B cell (primary cell): ENCODE data around the gene FAM168B. TPM values are rescaled to one million over a fixed set of nuclear protein-coding genes. Genes with fewer than 3 reads are reported as not detected.

Source experiments
- ATAC-seq: fragments of 200-7000 bp; cut with Tn5 transposase; one replicate; pipeline ENCODE4 v1.10.0; 2021; ENCODE audit warnings: low read depth, mild to moderate bottlenecking, moderate number of reproducible peaks, moderate library complexity
- CTCF ChIA-PET: fragments of 350-600 bp; sonication (Branson Sonifier 250); formaldehyde crosslinking; loops from one replicate; lab custom pipeline; 2021; ENCODE audit warnings: antibody characterized with exemption, inconsistent platforms; lab: Charles Lee
- POLR2A ChIA-PET: fragments of 350-600 bp; sonication (Branson Sonifier 250); formaldehyde crosslinking; loops from one replicate; lab custom pipeline; 2021; ENCODE audit warnings: antibody characterized with exemption; lab: Charles Lee
- DNase-seq: peaks from one replicate; pipeline ENCODE4 v3.0.0; 2013
- H2AFZ ChIP-seq: 2 replicates; pipeline ENCODE4 v1.6.1; 2012; ENCODE audit warnings: mild to moderate bottlenecking, low read depth, low read length; ENCODE audit not compliant: insufficient read depth, poor library complexity, severe bottlenecking
- H3K27ac ChIP-seq, 2 donors: 1 replicate in 1 of 2; 2 replicates in 1 of 2; pipeline ENCODE4 v1.5.1; 2012 to 2013; ENCODE audit warnings: low read length in 2 of 2, mild to moderate bottlenecking in 2 of 2, moderate library complexity in 1 of 2
- H3K27me3 ChIP-seq, 4 experiments: fragments of 200-600 bp in 1 of 4; sonication (generic) in 1 of 4; replicated peaks in 1 of 4; 1 replicate in 2 of 4; 2 replicates in 2 of 4; pipeline versions ENCODE4 v1.6.1 to v1.7.0; 2013 to 2016; ENCODE audit warnings: low read length in 3 of 4, mild to moderate bottlenecking in 2 of 4, mixed read lengths in 1 of 4, moderate library complexity in 1 of 4; ENCODE audit not compliant: insufficient read depth in 4 of 4, control insufficient read depth in 3 of 4; ENCODE audit errors: control extremely low read depth in 1 of 4
- H3K36me3 ChIP-seq, 2 experiments: replicated peaks in 1 of 2; 1 replicate in 1 of 2; 2 replicates in 1 of 2; pipeline versions ENCODE4 v1.6.1 to v1.7.1; 2013; ENCODE audit warnings: low read length in 1 of 2; ENCODE audit not compliant: insufficient read depth in 2 of 2, control insufficient read depth in 1 of 2; ENCODE audit errors: control extremely low read depth in 1 of 2, extremely low read depth in 1 of 2
- H3K4me1 ChIP-seq, 2 donors: fragments of 200-600 bp in 1 of 2; sonication (generic) in 1 of 2; 1 replicate in 1 of 2; 2 replicates in 1 of 2; pipeline versions ENCODE4 v1.5.1 to v1.6.1; 2013 to 2017; ENCODE audit warnings: low read length in 2 of 2; ENCODE audit not compliant: control insufficient read depth in 2 of 2, insufficient read depth in 2 of 2
- H3K4me2 ChIP-seq: replicated peaks from 2 replicates; pipeline ENCODE3; 2012; ENCODE audit warnings: mild to moderate bottlenecking, low read depth, low read length; ENCODE audit not compliant: poor library complexity, severe bottlenecking
- H3K4me3 ChIP-seq, 5 experiments: fragments of 200-600 bp in 1 of 5; sonication (generic) in 1 of 5; 1 replicate in 3 of 5; 2 replicates in 2 of 5; pipeline versions ENCODE4 v1.5.1 to v1.7.0; 2011 to 2016; ENCODE audit warnings: low read length in 4 of 5, mild to moderate bottlenecking in 4 of 5, low read depth in 2 of 5, control low read depth in 1 of 5, moderate library complexity in 1 of 5; ENCODE audit not compliant: insufficient read depth in 1 of 5; ENCODE audit errors: control extremely low read depth in 1 of 5, extremely low read depth in 1 of 5
- H3K79me2 ChIP-seq: fragments of 200-600 bp; sonication (generic); one replicate; pipeline ENCODE4 v1.6.0; 2016; ENCODE audit warnings: low read length; ENCODE audit not compliant: control insufficient read depth, insufficient read depth
- H3K9ac ChIP-seq: fragments of 200-600 bp; sonication (generic); 2 replicates; pipeline ENCODE4 v1.6.1; 2017; ENCODE audit warnings: mild to moderate bottlenecking, low read length, moderate library complexity
- H3K9me3 ChIP-seq, 3 donors: one replicate each; pipeline versions ENCODE4 v1.6.1 to v1.7.1; 2013; ENCODE audit warnings: low read length in 2 of 3; ENCODE audit not compliant: control insufficient read depth in 2 of 3, insufficient read depth in 1 of 3; ENCODE audit errors: control extremely low read depth in 1 of 3
- H4K20me1 ChIP-seq: 2 replicates; pipeline ENCODE4 v1.6.0; 2012; ENCODE audit warnings: mild to moderate bottlenecking, low read length; ENCODE audit not compliant: insufficient read depth, control insufficient read depth, poor library complexity, severe bottlenecking
- H3K27ac Mint-ChIP-seq: one replicate; pipeline ENCODE4 v1.8.0; 2021; ENCODE audit warnings: mixed read lengths
- H3K27me3 Mint-ChIP-seq: one replicate; pipeline ENCODE4 v1.8.0; 2021; ENCODE audit warnings: mixed read lengths
- H3K4me1 Mint-ChIP-seq: one replicate; pipeline ENCODE4 v1.8.0; 2021; ENCODE audit warnings: mixed read lengths
- H3K4me3 Mint-ChIP-seq: one replicate; pipeline ENCODE4 v1.8.0; 2021; ENCODE audit warnings: mixed read lengths
- H3K9me3 Mint-ChIP-seq: one replicate; pipeline ENCODE4 v1.8.0; 2022; ENCODE audit warnings: mixed read lengths; ENCODE audit not compliant: insufficient read depth
- EZH2 ChIP-seq: IDR thresholded peaks from 2 replicates; pipeline ENCODE4 v1.6.1; 2012; ENCODE audit warnings: borderline replicate concordance, low read depth, mild to moderate bottlenecking, moderate library complexity, low read length; ENCODE audit not compliant: insufficient read depth, poor library complexity, severe bottlenecking
- WGBS: methylation state at CpG from one replicate; pipeline ENCODE4 v1.1.5; 2013; ENCODE audit warnings: missing lambda C conversion rate; ENCODE audit not compliant: insufficient coverage; 5-methylcytosine and 5-hydroxymethylcytosine counted together
- intact Hi-C: fragments of 100-400 bp; cut with micrococcal nuclease; formaldehyde crosslinking; loops from one replicate; pipeline ENCODE4 v1.10.0; 2022
- polyA plus RNA-seq: library from polyadenylated mRNA; depleted of rRNA; stranded (reverse); fragments of >200 nt; gene quantifications from 2 replicates; pipeline ENCODE4 v1.2.3, GENCODE V29; 2012
- total RNA-seq, 2 donors: library from RNA; stranded (reverse); fragments of 120-200 nt in 1 of 2; gene quantifications; 1 replicate in 1 of 2; 2 replicates in 1 of 2; pipeline versions ENCODE4 v1.2.3 to v1.2.4, GENCODE V29; 2013 to 2022
- TF ChIP-seq, protein P1 (sequence below): fragments of 200-600 bp; IDR thresholded peaks from one replicate; pipeline ENCODE4 v1.8.0; 2022; ENCODE audit warnings: antibody characterized with exemption, mild to moderate bottlenecking

Gene FAM168B
- total and polyA plus RNA-seq, 2 donors (not counting 1 experiment from before 2014, with no cell fraction given): 38.6 to 70.5 TPM

DNA sequence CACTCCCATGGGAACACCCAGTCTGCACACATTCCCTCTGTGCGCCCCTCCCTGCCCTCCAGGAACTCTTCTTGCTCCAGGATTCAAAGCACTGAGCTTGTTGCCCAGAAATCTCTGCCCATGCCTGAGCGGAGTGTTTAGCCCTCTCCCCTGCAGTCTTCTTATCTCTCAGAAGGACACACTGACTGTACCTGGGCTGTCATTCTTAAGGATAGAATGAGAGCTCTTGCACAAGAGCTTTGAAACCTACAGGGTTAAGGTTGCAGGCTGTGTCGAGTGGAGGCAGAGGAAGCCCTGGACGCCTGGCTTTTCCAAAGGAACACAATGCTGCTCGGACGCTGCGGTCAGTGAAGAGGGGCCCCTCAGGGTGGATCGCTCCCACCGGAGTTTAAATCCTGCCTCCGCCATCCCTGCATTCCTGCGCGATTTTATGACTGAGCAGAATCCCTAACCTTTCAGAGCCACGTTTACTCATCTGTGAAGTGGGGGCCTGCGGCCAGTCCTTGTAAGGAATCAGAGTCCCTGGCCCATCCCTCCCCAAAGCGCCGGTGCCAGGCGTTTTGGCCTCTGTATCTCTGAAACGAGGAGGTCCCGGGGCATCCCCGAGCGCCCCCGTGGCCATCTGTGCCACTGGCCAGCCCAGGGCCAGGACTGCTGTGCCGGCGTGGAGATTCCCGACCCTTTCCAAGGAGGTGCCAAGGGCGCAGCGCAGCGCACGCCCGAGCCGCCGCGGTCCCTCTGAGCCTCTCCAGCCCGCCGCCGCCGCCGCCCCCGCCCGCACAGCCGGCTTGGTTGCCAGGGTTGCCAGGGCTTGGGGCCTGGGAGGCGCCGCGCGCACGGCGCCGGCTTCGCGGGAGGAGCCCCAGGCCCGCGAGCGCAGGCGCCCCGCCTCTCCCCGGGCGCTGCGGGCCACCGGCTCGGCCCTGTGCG lies 58.9 kb downstream of the FAM168B start:
- H3K27ac Mint-ChIP-seq: no peak overlapping the region
- ATAC-seq: no peak

DNA sequence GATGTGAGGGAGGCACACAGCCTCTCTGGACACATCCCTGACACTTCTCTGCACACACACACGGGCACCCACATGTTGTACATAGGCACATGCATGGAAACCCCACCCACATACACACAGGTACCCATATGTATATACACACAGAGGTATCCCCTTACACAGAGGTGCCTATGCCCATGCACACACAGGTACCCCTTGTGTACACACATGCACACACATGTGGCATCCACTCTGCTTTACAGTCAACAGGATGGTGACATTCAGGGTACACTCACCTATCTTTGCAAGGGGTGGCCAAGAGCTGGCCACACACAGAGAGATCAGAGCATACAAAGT lies 59.5 kb downstream of the FAM168B start:
- TF ChIP-seq, protein P1, sequence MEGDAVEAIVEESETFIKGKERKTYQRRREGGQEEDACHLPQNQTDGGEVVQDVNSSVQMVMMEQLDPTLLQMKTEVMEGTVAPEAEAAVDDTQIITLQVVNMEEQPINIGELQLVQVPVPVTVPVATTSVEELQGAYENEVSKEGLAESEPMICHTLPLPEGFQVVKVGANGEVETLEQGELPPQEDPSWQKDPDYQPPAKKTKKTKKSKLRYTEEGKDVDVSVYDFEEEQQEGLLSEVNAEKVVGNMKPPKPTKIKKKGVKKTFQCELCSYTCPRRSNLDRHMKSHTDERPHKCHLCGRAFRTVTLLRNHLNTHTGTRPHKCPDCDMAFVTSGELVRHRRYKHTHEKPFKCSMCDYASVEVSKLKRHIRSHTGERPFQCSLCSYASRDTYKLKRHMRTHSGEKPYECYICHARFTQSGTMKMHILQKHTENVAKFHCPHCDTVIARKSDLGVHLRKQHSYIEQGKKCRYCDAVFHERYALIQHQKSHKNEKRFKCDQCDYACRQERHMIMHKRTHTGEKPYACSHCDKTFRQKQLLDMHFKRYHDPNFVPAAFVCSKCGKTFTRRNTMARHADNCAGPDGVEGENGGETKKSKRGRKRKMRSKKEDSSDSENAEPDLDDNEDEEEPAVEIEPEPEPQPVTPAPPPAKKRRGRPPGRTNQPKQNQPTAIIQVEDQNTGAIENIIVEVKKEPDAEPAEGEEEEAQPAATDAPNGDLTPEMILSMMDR: no peak
- no peak for TF ChIP-seq EZH2
- ATAC-seq (no peak), DNase-seq (no peak)
- Histone ChIP-seq H3K4me3 (no peak overlapping the region), H2AFZ (no peak overlapping the region), H3K36me3 (no peaks in the 10 kb centered on the region), H3K9me3 (no peaks in the 10 kb centered on the region), H3K27me3 (peaks cover 0 to 31% (median 2%) of the 10 kb centered on the region in 4 experiments), H3K4me1 (no peaks in the 10 kb centered on the region), H3K27ac (no peak overlapping the region), H3K79me2 (no peaks in the 10 kb centered on the region), H3K4me2 (no peak overlapping the region), H3K9ac (no peak overlapping the region), H4K20me1 (no peaks in the 10 kb centered on the region)
- no peak overlapping the region for H3K27ac Mint-ChIP-seq
- H3K27me3 Mint-ChIP-seq: peaks cover 22% of the 10 kb centered on the region
- H3K4me1 Mint-ChIP-seq: no peaks in the 10 kb centered on the region
- ChIA-PET POLR2A (no interaction called here), CTCF (no interaction called here)
- no peaks in the 10 kb centered on the region for H3K9me3 Mint-ChIP-seq
- intact Hi-C loops: no loop called here
- H3K4me3 Mint-ChIP-seq: no peak overlapping the region
- WGBS: 83% methylated on average over 1 of the region's 1 CpG

More for the DNA sequence above, 58.9 kb downstream of the FAM168B start:
- WGBS: 7% methylated on average over 60 of the region's 61 CpGs
- H3K4me3 Mint-ChIP-seq: no peak overlapping the region
- peaks cover 22% of the 10 kb centered on the region for H3K27me3 Mint-ChIP-seq
- no peak for DNase-seq
- H3K9ac ChIP-seq: no peak overlapping the region
- ChIA-PET CTCF (no interaction called here), POLR2A (no interaction called here)
- no peak overlapping the region for H3K4me2 ChIP-seq
- no peaks in the 10 kb centered on the region for H3K36me3 ChIP-seq
- peaks cover 1% of the 10 kb centered on the region for H3K4me1 Mint-ChIP-seq
- H3K79me2 ChIP-seq: no peaks in the 10 kb centered on the region
- no peaks in the 10 kb centered on the region for H3K4me1 ChIP-seq
- no peak overlapping the region for H3K4me3 ChIP-seq
- H3K9me3 Mint-ChIP-seq: no peaks in the 10 kb centered on the region
- peaks cover 0 to 34% (median 2%) of the 10 kb centered on the region in 4 experiments for H3K27me3 ChIP-seq
- H3K9me3 ChIP-seq: no peaks in the 10 kb centered on the region
- no peaks in the 10 kb centered on the region for H4K20me1 ChIP-seq
- H3K27ac ChIP-seq: no peak overlapping the region
- intact Hi-C loops: no loop called here
- H2AFZ ChIP-seq: no peak overlapping the region
- no peak for TF ChIP-seq EZH2
- TF ChIP-seq, protein P1: no peak
